Measurements from ENCODE around the gene MAB21L2.
"Not testable (repeated sequence)": the region's sequence is repeated elsewhere in the genome, so short reads cannot be mapped to it uniquely, and the experiment has no call there.

MAB21L2 gene

GRCh38 chr4:150582146-150582872 is at the start of gene MAB21L2:
MAB21L2 (plus strand) TSS chr4:150582151; CDS start chr4:150583030, 879 bp downstream.
- ATAC-seq: peak; percentile 8
- TF ChIP-seq ZFP3 (CRISPR knock-in tag; IDR thresholded peaks at IDR 0.05): no peak
- no peak for TF ChIP-seq ZFP30 (CRISPR knock-in tag; IDR thresholded peaks at IDR 0.05)
- no peak for TF ChIP-seq ZNF565 (CRISPR knock-in tag; conservative IDR thresholded peaks at IDR 0.05; ENCODE audit: low read depth)
- TF ChIP-seq ARNTL (CRISPR knock-in tag; IDR thresholded peaks at IDR 0.05; ENCODE audit: borderline replicate concordance, low read depth): no peak
- TF ChIP-seq CREB5 (CRISPR knock-in tag; IDR thresholded peaks at IDR 0.05; ENCODE audit: low read depth): no peak
- no peak for TF ChIP-seq ZNF8 (CRISPR knock-in tag; IDR thresholded peaks at IDR 0.05)

GRCh38 chr4:150533673-150534072 is 48.3 kb upstream of the MAB21L2 start:
- peak; percentile 39 for ATAC-seq

GRCh38 chr4:150534818-150535217 is 47.1 kb upstream of the MAB21L2 start:
- TF ChIP-seq TSHZ2 (CRISPR knock-in tag; IDR thresholded peaks at IDR 0.05) (no peak), ZC3H10 (CRISPR knock-in tag; IDR thresholded peaks at IDR 0.05) (no peak), CSDC2 (CRISPR knock-in tag; IDR thresholded peaks at IDR 0.05) (no peak), PPARA (CRISPR knock-in tag; IDR thresholded peaks at IDR 0.05; ENCODE audit: borderline replicate concordance) (no peak), CSRNP3 (CRISPR knock-in tag; IDR thresholded peaks at IDR 0.05) (no peak), ISL1 (CRISPR knock-in tag; IDR thresholded peaks at IDR 0.05) (no peak), ESRRG (CRISPR knock-in tag; IDR thresholded peaks at IDR 0.05) (no peak), CREB5 (CRISPR knock-in tag; IDR thresholded peaks at IDR 0.05; ENCODE audit: low read depth) (no peak), RARB (CRISPR knock-in tag; IDR thresholded peaks at IDR 0.05) (no peak), SNAI2 (CRISPR knock-in tag; IDR thresholded peaks at IDR 0.05) (no peak), GLIS3 (CRISPR knock-in tag; IDR thresholded peaks at IDR 0.05) (no peak), TCF4 (CRISPR knock-in tag; IDR thresholded peaks at IDR 0.05; ENCODE audit: borderline replicate concordance) (no peak), PATZ1 (CRISPR knock-in tag; IDR thresholded peaks at IDR 0.05; ENCODE audit: borderline replicate concordance) (no peak), TOX (CRISPR knock-in tag; IDR thresholded peaks at IDR 0.05; ENCODE audit: borderline replicate concordance) (no peak), ZNF8 (CRISPR knock-in tag; IDR thresholded peaks at IDR 0.05) (no peak), ZNF565 (CRISPR knock-in tag; conservative IDR thresholded peaks at IDR 0.05; ENCODE audit: low read depth) (no peak), ZNF70 (CRISPR knock-in tag; IDR thresholded peaks at IDR 0.05) (no peak), ARNTL (CRISPR knock-in tag; IDR thresholded peaks at IDR 0.05; ENCODE audit: borderline replicate concordance, low read depth) (no peak), POU6F1 (CRISPR knock-in tag; IDR thresholded peaks at IDR 0.05; ENCODE audit: borderline replicate concordance, low read depth) (no peak), BACH2 (CRISPR knock-in tag; IDR thresholded peaks at IDR 0.05; ENCODE audit: borderline replicate concordance) (no peak)
- no peak for ATAC-seq

More at GRCh38 chr4:150533673-150534072, 48.3 kb upstream of the MAB21L2 start:
- no peak for TF ChIP-seq ARNTL (CRISPR knock-in tag; IDR thresholded peaks at IDR 0.05; ENCODE audit: borderline replicate concordance, low read depth)

- ATAC-seq: not testable (repeated sequence)
Observed at GRCh38 chr4:150537911-150538310, 44.0 kb upstream of the MAB21L2 start.

Measured in SK-N-SH treated with all-trans-retinoic acid at 6 μM for 48 hours (cell line).